ENCODE data around the gene IL17RE.
"Not testable (repeated sequence)": the region's sequence is repeated elsewhere in the genome, so short reads cannot be mapped to it uniquely, and the experiment has no call there.

Gene IL17RE

DNA sequence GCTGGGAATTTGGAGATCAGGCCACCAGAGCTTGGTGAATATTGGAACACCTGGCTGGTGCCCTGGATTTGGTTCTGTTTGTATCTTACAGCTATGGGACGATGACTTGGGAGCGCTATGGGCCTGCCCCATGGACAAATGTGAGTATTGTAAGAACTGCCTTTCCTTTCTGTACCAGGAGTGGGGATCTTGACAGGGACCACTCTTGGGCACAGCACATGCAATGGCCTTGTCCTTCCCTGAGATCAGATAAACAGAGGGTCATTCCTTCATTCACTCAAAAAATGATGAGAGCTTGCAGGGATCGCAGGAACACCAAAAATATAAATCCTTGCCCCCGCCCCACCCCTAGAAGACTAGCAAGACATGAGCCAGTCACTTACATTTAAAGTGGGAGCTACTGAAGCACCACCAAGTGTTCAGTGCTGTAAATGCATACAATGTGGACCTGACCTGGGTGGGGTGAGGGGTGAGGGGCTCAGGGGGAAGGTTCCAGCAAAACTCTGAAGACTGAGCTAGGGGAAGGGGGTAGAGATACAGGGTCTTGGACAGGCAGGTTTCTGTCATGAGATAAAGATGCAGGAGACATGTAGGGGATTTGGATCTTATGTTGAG, 28.3 kb downstream of the IL17RE start:
- H3K9me3 Mint-ChIP-seq = no peaks in the 10 kb centered on the region
- H3K27ac Mint-ChIP-seq = no peak overlapping the region
- peak overlapping the region; percentile 51 for H3K4me3 Mint-ChIP-seq
- H3K36me3 Mint-ChIP-seq (ENCODE audit: low read depth) = peaks cover 9% of the 10 kb centered on the region
- H3K27me3 Mint-ChIP-seq (ENCODE audit: low read depth) = no peaks in the 10 kb centered on the region
- peaks cover 23% of the 10 kb centered on the region for H3K4me1 Mint-ChIP-seq (ENCODE audit: low read depth)

DNA sequence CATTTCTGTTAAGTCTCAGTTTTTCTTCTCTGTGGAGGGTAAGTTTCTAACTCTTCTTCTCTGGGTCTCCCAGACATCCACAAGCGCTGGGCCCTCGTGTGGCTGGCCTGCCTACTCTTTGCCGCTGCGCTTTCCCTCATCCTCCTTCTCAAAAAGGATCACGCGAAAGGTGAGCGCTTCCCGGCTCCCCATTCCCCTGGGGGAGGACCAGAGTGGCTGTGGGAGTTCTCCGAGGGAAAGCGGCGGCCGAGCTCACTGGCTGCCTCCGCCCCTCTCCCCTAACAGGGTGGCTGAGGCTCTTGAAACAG, 29.8 kb downstream of the IL17RE start:
- H3K27ac Mint-ChIP-seq = peak overlapping the region; percentile 97
- H3K4me1 Mint-ChIP-seq (ENCODE audit: low read depth) = peaks cover 28% of the 10 kb centered on the region
- H3K4me3 Mint-ChIP-seq = peak overlapping the region; percentile 99
- no peaks in the 10 kb centered on the region for H3K9me3 Mint-ChIP-seq
- H3K36me3 Mint-ChIP-seq (ENCODE audit: low read depth) = peaks cover 10% of the 10 kb centered on the region
- H3K27me3 Mint-ChIP-seq (ENCODE audit: low read depth) = no peaks in the 10 kb centered on the region

DNA sequence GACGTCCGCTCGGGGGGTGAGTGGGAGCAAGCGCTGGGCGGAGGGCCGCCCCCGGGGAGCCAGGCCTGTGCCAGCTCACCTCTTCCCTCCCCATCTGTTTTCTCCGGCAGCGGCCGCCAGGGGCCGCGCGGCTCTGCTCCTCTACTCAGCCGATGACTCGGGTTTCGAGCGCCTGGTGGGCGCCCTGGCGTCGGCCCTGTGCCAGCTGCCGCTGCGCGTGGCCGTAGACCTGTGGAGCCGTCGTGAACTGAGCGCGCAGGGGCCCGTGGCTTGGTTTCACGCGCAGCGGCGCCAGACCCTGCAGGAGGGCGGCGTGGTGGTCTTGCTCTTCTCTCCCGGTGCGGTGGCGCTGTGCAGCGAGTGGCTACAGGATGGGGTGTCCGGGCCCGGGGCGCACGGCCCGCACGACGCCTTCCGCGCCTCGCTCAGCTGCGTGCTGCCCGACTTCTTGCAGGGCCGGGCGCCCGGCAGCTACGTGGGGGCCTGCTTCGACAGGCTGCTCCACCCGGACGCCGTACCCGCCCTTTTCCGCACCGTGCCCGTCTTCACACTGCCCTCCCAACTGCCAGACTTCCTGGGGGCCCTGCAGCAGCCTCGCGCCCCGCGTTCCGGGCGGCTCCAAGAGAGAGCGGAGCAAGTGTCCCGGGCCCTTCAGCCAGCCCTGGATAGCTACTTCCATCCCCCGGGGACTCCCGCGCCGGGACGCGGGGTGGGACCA, 30.4 kb downstream of the IL17RE start:
- Mint-ChIP-seq H3K9me3 (no peaks in the 10 kb centered on the region), H3K4me1 (ENCODE audit: low read depth) (peaks cover 28% of the 10 kb centered on the region), H3K36me3 (ENCODE audit: low read depth) (peaks cover 10% of the 10 kb centered on the region), H3K4me3 (peak overlapping the region; percentile 99), H3K27ac (peak overlapping the region; percentile 97), H3K27me3 (ENCODE audit: low read depth) (no peaks in the 10 kb centered on the region)

DNA sequence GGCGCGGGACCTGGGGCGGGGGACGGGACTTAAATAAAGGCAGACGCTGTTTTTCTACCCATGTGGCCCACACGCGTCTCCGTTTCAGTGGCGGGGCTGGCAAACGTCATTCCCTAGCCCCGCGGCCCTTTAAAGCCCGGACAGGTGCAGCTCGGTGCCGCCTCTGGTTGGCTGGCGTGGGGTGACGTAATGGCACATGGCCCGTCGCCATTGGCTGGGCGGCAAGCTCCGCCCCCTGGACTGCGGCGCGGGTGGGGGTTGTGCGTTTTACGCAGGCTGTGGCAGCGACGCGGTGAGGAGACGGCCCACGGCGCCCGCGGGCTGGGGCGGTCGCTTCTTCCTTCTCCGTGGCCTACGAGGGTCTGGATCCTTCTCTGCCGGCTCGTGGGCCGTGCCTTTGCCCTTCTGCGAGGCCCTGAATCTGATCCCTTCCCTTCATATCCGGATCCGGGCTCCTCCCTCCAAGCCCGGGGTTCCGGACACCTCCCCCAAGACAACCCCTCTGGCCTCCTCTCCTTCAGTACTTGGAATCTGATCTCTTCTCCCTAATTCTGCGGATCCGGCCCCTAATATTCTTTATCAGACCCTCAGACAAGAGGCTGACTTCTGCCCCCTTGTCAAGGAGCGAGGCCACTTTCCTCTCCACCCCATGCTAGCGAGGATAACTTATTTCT, 31.1 kb downstream of the IL17RE start, which contains the start of gene CRELD1:
TSS of gene CRELD1 (plus strand) at position 274 of the 674 bp plus-strand sequence. CDS start 605 bp downstream, outside the sequence.
- H3K4me1 Mint-ChIP-seq (ENCODE audit: low read depth) = peaks cover 28% of the 10 kb centered on the region
- peak within 1 kb of the TSS; percentile 99 for H3K4me3 Mint-ChIP-seq
- peak within 1 kb of the TSS; percentile 97 for H3K27ac Mint-ChIP-seq
- peaks cover 10% of the 10 kb centered on the region for H3K36me3 Mint-ChIP-seq (ENCODE audit: low read depth)
- no peaks in the 10 kb centered on the region for H3K27me3 Mint-ChIP-seq (ENCODE audit: low read depth)
- no peaks in the 10 kb centered on the region for H3K9me3 Mint-ChIP-seq

DNA sequence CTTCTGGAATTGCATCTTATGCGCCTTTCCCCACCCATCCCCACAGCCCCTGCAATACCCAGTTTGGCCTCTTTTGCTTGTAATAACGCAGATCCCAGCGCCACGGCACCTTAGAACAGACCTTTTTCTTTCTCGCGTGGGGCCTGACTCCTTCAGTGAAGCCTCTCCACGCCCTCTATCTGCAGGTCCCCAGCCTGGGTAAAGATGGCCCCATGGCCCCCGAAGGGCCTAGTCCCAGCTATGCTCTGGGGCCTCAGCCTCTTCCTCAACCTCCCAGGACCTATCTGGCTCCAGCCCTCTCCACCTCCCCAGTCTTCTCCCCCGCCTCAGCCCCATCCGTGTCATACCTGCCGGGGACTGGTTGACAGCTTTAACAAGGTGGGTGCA, 31.6 kb downstream of the IL17RE start:
- H3K27ac Mint-ChIP-seq = peak overlapping the region; percentile 97
- no peaks in the 10 kb centered on the region for H3K9me3 Mint-ChIP-seq
- H3K4me3 Mint-ChIP-seq = peak overlapping the region; percentile 99
- no peaks in the 10 kb centered on the region for H3K27me3 Mint-ChIP-seq (ENCODE audit: low read depth)
- H3K36me3 Mint-ChIP-seq (ENCODE audit: low read depth) = peaks cover 10% of the 10 kb centered on the region
- H3K4me1 Mint-ChIP-seq (ENCODE audit: low read depth) = peaks cover 28% of the 10 kb centered on the region

DNA sequence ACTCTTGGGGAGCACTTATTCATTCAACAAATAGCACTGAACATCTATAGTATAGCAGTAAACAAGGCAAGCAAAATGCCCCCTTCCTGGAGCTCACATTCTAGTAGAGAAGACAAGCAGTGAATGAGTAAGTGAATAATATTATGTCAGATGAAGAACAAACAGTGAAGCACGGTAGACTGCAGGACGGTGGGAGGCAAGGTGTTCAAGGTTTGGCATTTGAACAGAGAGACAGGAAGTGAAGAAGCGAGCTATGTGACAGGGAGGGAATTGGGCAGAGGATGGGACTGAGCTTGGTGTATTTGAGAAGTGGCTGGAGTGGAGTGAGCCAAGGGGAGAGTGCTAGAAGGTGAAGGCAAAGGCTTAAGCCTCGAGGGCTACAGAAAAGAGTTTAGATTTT, 32.3 kb downstream of the IL17RE start:
- H3K4me3 Mint-ChIP-seq = peak overlapping the region; percentile 99
- no peaks in the 10 kb centered on the region for H3K9me3 Mint-ChIP-seq
- H3K36me3 Mint-ChIP-seq (ENCODE audit: low read depth) = peaks cover 10% of the 10 kb centered on the region
- peaks cover 28% of the 10 kb centered on the region for H3K4me1 Mint-ChIP-seq (ENCODE audit: low read depth)
- no peaks in the 10 kb centered on the region for H3K27me3 Mint-ChIP-seq (ENCODE audit: low read depth)
- peak overlapping the region; percentile 97 for H3K27ac Mint-ChIP-seq

DNA sequence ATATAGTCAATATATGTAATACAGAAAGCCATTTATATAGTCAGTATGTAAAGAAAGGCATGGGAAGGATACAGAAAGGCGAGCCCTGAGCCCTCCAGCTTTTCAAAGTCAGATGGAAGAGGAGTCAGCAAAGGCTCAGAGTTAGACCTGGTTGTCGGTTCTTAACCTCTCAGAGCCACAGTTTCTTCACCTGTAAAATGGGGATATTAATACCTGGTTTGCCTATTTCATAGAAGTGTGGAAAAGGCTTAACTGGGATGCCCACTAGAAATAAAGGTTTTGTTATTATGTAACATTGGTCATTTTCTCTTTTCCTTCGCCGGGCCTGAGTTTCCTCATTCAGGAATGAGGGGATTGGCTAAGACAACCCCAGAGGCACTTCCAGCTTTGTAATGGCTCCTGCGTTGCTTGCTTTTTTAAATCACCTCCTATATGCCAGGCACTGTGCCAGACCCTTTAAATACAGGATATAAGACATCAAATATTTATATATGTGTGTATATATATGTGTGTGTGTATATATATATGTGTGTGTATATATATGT, 33.4 kb downstream of the IL17RE start:
- Mint-ChIP-seq H3K9me3 (no peaks in the 10 kb centered on the region), H3K27ac (no peak overlapping the region), H3K4me3 (no peak overlapping the region), H3K27me3 (ENCODE audit: low read depth) (no peaks in the 10 kb centered on the region), H3K36me3 (ENCODE audit: low read depth) (peaks cover 10% of the 10 kb centered on the region), H3K4me1 (ENCODE audit: low read depth) (peaks cover 28% of the 10 kb centered on the region)

DNA sequence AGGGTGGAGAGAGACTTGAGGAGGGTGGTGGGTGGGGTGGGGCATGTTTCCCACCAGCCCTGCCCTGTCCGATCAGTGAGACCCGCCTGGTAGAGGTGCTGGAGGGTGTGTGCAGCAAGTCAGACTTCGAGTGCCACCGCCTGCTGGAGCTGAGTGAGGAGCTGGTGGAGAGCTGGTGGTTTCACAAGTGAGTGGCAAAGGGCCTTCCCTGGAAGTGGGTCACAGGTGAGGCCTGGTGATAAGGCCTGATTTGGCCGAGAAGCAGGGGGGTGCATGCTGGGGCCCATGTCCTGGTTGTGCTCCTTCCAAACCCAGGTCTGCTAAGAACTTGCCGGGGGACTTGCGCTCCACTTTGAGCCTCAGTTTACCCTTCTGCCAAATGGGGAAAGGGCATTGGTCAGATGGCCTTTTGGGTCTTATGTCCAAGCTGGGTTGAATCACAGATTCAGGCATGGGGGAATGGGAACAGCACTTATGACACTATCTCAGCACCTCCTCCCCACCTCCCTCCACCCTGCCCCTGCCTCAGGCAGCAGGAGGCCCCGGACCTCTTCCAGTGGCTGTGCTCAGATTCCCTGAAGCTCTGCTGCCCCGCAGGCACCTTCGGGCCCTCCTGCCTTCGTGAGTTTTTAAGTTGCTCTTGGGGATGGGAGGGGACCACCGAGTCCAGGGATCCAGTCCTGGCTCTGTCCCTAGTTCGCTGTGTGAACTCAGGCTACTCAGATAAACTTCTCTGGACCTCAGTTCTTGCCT, 35.0 kb downstream of the IL17RE start:
- H3K4me3 Mint-ChIP-seq = no peak overlapping the region
- H3K27me3 Mint-ChIP-seq (ENCODE audit: low read depth) = no peaks in the 10 kb centered on the region
- H3K4me1 Mint-ChIP-seq (ENCODE audit: low read depth) = peaks cover 23% of the 10 kb centered on the region
- H3K36me3 Mint-ChIP-seq (ENCODE audit: low read depth) = peaks cover 15% of the 10 kb centered on the region
- H3K9me3 Mint-ChIP-seq = no peaks in the 10 kb centered on the region
- H3K27ac Mint-ChIP-seq = no peak overlapping the region

DNA sequence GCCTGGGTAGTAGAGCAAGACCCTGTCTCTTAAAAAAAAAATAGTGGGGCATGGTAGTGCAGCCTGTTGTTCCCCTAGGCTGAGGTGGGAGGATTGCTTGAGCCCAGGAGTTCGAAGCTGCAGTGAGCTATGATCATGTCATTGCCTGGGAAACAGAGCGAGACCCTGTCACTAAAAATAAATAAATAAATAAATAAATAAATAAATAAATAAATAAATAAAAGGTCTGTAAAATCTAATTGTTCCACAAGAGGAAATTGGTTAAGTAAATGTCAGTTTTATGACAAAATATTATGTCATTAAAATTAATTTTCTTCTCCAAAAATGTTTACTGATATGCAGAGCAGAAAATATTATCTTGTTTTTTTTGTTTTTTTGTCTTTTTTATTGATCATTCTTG, 36.3 kb downstream of the IL17RE start:
- peaks cover 22% of the 10 kb centered on the region for H3K4me1 Mint-ChIP-seq (ENCODE audit: low read depth)
- H3K27me3 Mint-ChIP-seq (ENCODE audit: low read depth) = no peaks in the 10 kb centered on the region
- H3K9me3 Mint-ChIP-seq = no peaks in the 10 kb centered on the region
- no peak overlapping the region for H3K4me3 Mint-ChIP-seq
- no peak overlapping the region for H3K27ac Mint-ChIP-seq
- peaks cover 15% of the 10 kb centered on the region for H3K36me3 Mint-ChIP-seq (ENCODE audit: low read depth)

DNA sequence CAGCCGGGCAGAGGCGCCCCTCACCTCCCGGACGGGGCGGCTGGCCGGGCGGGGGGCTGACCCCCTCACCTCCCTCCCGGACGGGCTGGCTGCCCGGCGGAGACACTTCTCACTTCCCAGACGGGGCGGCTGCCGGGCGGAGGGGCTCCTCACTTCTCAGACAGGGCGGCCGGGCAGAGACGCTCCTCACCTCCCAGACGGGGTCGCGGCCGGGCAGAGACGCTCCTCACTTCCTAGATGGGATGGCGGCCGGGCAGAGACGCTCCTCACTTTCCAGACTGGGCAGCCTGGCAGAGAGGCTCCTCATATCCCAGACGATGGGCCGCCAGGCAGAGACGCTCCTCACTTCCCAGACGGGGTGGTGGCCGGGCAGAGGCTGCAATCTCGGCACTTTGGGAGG, 37.3 kb downstream of the IL17RE start:
- Mint-ChIP-seq H3K36me3 (ENCODE audit: low read depth) (peaks cover 16% of the 10 kb centered on the region), H3K4me1 (ENCODE audit: low read depth) (peaks cover 16% of the 10 kb centered on the region)
- not testable (repeated sequence) for H3K27me3 Mint-ChIP-seq (ENCODE audit: low read depth); H3K4me3 Mint-ChIP-seq; H3K27ac Mint-ChIP-seq; H3K9me3 Mint-ChIP-seq

DNA sequence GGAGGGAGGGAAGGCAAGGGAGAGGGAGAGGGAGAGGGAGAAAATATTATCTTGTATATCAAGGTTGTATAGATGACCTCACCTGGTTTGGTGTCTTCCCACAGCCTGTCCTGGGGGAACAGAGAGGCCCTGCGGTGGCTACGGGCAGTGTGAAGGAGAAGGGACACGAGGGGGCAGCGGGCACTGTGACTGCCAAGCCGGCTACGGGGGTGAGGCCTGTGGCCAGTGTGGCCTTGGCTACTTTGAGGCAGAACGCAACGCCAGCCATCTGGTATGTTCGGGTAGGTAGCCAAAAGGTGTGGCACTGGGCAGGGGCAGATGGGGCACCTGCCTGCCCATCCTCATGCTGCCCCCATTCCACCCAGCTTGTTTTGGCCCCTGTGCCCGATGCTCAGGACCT, 38.1 kb downstream of the IL17RE start:
- Mint-ChIP-seq H3K27ac (no peak overlapping the region), H3K36me3 (ENCODE audit: low read depth) (peaks cover 13% of the 10 kb centered on the region), H3K4me1 (ENCODE audit: low read depth) (peaks cover 13% of the 10 kb centered on the region), H3K27me3 (ENCODE audit: low read depth) (no peaks in the 10 kb centered on the region), H3K9me3 (no peaks in the 10 kb centered on the region), H3K4me3 (no peak overlapping the region)

DNA sequence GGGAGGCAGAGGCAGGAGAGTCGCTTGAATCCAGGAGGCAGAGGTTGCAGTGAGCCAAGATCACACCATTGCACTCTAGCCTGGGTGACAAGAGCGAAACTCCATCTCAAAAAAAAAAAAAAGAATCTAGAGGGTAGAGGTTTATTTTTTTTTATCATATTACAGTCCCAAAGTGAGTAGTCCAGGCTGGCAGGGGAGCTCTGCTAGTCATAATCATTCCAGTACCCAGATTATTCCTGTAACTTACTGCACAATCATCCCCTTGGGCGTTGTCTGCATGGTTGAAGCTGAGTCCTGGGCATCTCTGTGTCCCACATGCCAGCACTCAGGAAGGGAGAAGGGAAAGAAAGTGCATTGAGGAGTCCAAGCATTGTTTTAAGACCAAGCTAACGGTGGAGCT, 39.5 kb downstream of the IL17RE start:
- no peaks in the 10 kb centered on the region for H3K27me3 Mint-ChIP-seq (ENCODE audit: low read depth)
- peaks cover 9% of the 10 kb centered on the region for H3K4me1 Mint-ChIP-seq (ENCODE audit: low read depth)
- H3K4me3 Mint-ChIP-seq = no peak overlapping the region
- H3K9me3 Mint-ChIP-seq = no peaks in the 10 kb centered on the region
- peaks cover 11% of the 10 kb centered on the region for H3K36me3 Mint-ChIP-seq (ENCODE audit: low read depth)
- H3K27ac Mint-ChIP-seq = no peak overlapping the region

DNA sequence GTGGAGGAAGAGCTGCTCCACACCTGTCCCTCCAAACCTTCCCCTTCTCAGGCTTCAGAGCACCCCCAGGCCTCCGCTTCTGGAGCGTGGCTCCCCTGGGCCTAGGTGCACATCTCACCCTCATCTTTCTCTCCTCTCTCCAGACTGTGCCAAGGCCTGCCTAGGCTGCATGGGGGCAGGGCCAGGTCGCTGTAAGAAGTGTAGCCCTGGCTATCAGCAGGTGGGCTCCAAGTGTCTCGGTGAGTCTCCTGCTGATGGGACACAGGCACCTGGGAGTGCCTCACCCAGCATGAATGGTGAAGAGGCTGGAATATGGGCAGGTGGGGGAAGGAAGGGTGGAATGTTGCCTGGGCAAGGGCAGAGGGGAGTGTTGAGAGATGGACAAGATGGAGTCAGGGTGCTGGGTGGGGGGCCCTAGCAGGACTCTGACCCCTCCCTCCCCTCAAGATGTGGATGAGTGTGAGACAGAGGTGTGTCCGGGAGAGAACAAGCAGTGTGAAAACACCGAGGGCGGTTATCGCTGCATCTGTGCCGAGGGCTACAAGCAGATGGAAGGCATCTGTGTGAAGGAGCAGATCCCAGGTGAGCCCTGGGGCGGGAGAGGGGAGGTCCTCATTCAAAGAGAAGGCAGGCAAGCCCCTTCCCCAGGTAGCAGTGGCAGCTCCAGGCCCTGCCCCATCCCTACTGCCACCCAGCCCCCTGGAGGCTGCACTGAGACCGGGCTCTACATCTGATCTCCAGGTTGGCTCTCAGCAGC, 40.5 kb downstream of the IL17RE start:
- Mint-ChIP-seq H3K27me3 (ENCODE audit: low read depth) (no peaks in the 10 kb centered on the region), H3K36me3 (ENCODE audit: low read depth) (peaks cover 11% of the 10 kb centered on the region), H3K9me3 (no peaks in the 10 kb centered on the region), H3K4me3 (no peak overlapping the region), H3K27ac (no peak overlapping the region), H3K4me1 (ENCODE audit: low read depth) (peaks cover 9% of the 10 kb centered on the region)

DNA sequence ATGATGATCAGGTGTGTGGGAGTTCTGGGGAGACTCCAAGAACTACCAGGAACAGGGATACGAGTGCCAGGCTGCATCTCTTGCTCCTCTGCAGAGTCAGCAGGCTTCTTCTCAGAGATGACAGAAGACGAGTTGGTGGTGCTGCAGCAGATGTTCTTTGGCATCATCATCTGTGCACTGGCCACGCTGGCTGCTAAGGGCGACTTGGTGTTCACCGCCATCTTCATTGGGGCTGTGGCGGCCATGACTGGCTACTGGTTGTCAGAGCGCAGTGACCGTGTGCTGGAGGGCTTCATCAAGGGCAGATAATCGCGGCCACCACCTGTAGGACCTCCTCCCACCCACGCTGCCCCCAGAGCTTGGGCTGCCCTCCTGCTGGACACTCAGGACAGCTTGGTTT, 41.6 kb downstream of the IL17RE start:
- Mint-ChIP-seq H3K4me1 (ENCODE audit: low read depth) (peaks cover 9% of the 10 kb centered on the region), H3K36me3 (ENCODE audit: low read depth) (peaks cover 11% of the 10 kb centered on the region), H3K27me3 (ENCODE audit: low read depth) (no peaks in the 10 kb centered on the region), H3K9me3 (no peaks in the 10 kb centered on the region), H3K27ac (no peak overlapping the region), H3K4me3 (no peak overlapping the region)
